ENCODE measurements around the gene ODAD4. TPM values are rescaled to one million over a fixed set of nuclear protein-coding genes. Genes with fewer than 3 reads are reported as not detected.

The ODAD4 gene
- polyA plus RNA-seq, 3 donors: 0.04 to 0.28 (median 0.23) TPM

DNA sequence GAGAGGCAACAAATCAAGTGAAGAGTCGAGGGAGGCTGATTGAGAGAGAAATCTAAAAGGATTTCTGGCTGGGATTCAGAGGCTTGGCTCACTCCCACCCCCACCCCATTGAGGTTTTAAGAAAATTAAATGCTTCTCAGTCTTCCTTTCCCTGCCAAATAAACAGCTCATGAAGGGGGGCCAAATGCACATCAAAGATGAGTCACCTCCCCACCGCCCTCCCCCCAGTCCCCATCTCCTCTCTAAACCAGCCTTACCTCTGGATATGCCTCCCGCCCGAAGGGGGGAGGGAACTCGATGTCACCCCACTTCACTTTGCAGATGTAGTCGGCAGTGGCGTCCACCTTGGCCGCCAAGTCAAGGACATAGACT is 23.2 kb upstream of the ODAD4 start:
- TF ChIP-seq, protein P1, sequence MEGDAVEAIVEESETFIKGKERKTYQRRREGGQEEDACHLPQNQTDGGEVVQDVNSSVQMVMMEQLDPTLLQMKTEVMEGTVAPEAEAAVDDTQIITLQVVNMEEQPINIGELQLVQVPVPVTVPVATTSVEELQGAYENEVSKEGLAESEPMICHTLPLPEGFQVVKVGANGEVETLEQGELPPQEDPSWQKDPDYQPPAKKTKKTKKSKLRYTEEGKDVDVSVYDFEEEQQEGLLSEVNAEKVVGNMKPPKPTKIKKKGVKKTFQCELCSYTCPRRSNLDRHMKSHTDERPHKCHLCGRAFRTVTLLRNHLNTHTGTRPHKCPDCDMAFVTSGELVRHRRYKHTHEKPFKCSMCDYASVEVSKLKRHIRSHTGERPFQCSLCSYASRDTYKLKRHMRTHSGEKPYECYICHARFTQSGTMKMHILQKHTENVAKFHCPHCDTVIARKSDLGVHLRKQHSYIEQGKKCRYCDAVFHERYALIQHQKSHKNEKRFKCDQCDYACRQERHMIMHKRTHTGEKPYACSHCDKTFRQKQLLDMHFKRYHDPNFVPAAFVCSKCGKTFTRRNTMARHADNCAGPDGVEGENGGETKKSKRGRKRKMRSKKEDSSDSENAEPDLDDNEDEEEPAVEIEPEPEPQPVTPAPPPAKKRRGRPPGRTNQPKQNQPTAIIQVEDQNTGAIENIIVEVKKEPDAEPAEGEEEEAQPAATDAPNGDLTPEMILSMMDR (IDR thresholded peaks at IDR 0.05): no peak
- Histone ChIP-seq H2AFZ (ENCODE audit: insufficient read depth, low read depth, low read length, poor library complexity, severe bottlenecking) (no peak overlapping the region), H3K4me2 (replicated peaks; ENCODE audit: extremely low read depth, low read length, poor library complexity, severe bottlenecking) (no peak overlapping the region), H3K9ac (ENCODE audit: insufficient read depth, low read length, poor library complexity, severe bottlenecking) (no peak overlapping the region), H3K27me3 (ENCODE audit: control insufficient read depth in 2 of 2, insufficient read depth in 2 of 2, low read length in 2 of 2) (no peaks in the 10 kb centered on the region), H4K20me1 (ENCODE audit: insufficient read depth, low read length) (peaks cover 13% of the 10 kb centered on the region), H3K27ac (ENCODE audit: low read depth in 1 of 2, low read length in 2 of 2) (no peak overlapping the region), H3K4me3 (replicated peaks in 1 of 3; ENCODE audit: low read depth in 2 of 3, low read length in 3 of 3) (no peak overlapping the region), H3K4me1 (ENCODE audit: control insufficient read depth in 1 of 2, insufficient read depth in 2 of 2, low read length in 2 of 2) (no peaks in the 10 kb centered on the region), H3K9me3 (replicated peaks in 1 of 2; ENCODE audit: control insufficient read depth in 1 of 2, insufficient read depth in 1 of 2, low read length in 2 of 2) (no peaks in the 10 kb centered on the region), H3K36me3 (replicated peaks in 1 of 2; ENCODE audit: control insufficient read depth in 1 of 2, insufficient read depth in 2 of 2, low read length in 2 of 2) (peaks cover 89 to 100% of the 10 kb centered on the region in 2 donors), H3K79me2 (ENCODE audit: insufficient read depth, low read length) (no peaks in the 10 kb centered on the region)
- Mint-ChIP-seq H3K36me3 (peaks cover 86 to 100% of the 10 kb centered on the region in 2 donors), H3K27ac (peak overlapping the region in 2 of 7 donors; percentile 42 to 57), H3K27me3 (ENCODE audit: low read depth in 3 of 3) (peaks cover 0 to 2% (median 0%) of the 10 kb centered on the region in 3 donors), H3K4me1 (no peaks in the 10 kb centered on the region), H3K4me3 (no peak overlapping the region), H3K9me3 (peaks cover 0 to 2% (median 0%) of the 10 kb centered on the region in 7 donors)
- WGBS (ENCODE audit: insufficient coverage): 93% methylated on average over 6 of the region's 8 CpGs
- intact Hi-C loops (cut with micrococcal nuclease): no loop called here
- DNase-seq: no peak

DNA sequence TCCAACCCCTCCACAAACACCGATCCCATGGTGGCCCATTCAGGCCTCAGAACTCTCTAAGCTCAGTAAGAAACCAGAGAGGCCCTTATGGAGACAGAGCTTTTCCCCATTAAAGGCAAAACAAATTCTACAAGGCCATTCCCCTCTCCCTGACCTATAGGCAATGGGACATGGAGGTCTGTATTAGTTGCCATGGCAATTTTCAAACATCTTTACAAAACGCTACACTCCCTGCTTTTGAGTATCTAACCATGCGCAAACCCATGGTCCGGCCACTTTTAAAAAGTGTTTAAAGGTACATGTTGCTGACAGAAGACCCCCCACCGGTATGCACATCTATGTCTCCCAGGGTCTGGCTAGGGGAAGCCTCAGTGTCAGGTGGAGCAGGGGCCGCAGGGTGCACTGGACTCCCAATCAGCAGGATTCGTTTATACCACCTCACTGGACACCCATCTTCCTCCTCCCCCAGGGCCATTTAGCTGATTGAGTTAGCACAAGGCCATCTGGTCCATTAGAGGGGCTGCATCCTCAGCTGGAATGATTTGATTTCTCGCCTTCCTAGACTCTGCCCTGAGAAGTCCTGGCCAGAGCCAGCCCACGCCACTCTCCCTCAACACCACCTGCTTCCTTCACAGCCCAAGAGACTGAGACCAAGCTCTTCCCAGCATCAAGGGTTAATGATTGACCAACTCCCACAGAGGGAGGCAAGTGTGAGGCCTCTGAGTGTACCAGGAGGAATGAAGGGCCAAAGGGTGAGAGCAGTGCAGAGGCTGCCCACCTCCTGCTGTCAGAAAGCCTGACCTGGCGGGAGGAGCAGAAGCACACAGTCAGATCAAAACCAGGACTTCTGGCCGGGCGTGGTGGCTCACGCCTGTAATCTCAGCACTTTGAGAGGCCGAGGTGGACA is 22.5 kb upstream of the ODAD4 start:
- Histone ChIP-seq H3K27me3 (ENCODE audit: control insufficient read depth in 2 of 2, insufficient read depth in 2 of 2, low read length in 2 of 2) (no peaks in the 10 kb centered on the region), H3K4me1 (ENCODE audit: control insufficient read depth in 1 of 2, insufficient read depth in 2 of 2, low read length in 2 of 2) (no peaks in the 10 kb centered on the region), H3K27ac (ENCODE audit: low read depth in 1 of 2, low read length in 2 of 2) (no peak overlapping the region), H4K20me1 (ENCODE audit: insufficient read depth, low read length) (peaks cover 20% of the 10 kb centered on the region), H3K9me3 (replicated peaks in 1 of 2; ENCODE audit: control insufficient read depth in 1 of 2, insufficient read depth in 1 of 2, low read length in 2 of 2) (no peaks in the 10 kb centered on the region), H3K36me3 (replicated peaks in 1 of 2; ENCODE audit: control insufficient read depth in 1 of 2, insufficient read depth in 2 of 2, low read length in 2 of 2) (peaks cover 89 to 100% of the 10 kb centered on the region in 2 donors), H3K4me2 (replicated peaks; ENCODE audit: extremely low read depth, low read length, poor library complexity, severe bottlenecking) (no peak overlapping the region), H3K79me2 (ENCODE audit: insufficient read depth, low read length) (peaks cover 6% of the 10 kb centered on the region), H3K9ac (ENCODE audit: insufficient read depth, low read length, poor library complexity, severe bottlenecking) (no peak overlapping the region), H2AFZ (ENCODE audit: insufficient read depth, low read depth, low read length, poor library complexity, severe bottlenecking) (no peak overlapping the region), H3K4me3 (replicated peaks in 1 of 3; ENCODE audit: low read depth in 2 of 3, low read length in 3 of 3) (no peak overlapping the region)
- intact Hi-C loops (cut with micrococcal nuclease): no loop called here
- Mint-ChIP-seq H3K4me1 (no peaks in the 10 kb centered on the region), H3K9me3 (peaks cover 0 to 2% (median 0%) of the 10 kb centered on the region in 7 donors), H3K27ac (no peak overlapping the region), H3K4me3 (no peak overlapping the region), H3K27me3 (ENCODE audit: low read depth in 3 of 3) (peaks cover 0 to 2% (median 0%) of the 10 kb centered on the region in 3 donors), H3K36me3 (peaks cover 91 to 100% of the 10 kb centered on the region in 2 donors)
- DNase-seq: no peak
- 94% methylated on average over 9 of the region's 14 CpGs for WGBS (ENCODE audit: insufficient coverage)
- TF ChIP-seq, protein P1 (IDR thresholded peaks at IDR 0.05): no peak

All from CD14-positive monocyte (primary cell).